Naive thymus-derived CD8-positive, alpha-beta T cell (primary cell): Measurements from ENCODE around the gene PKD1L1. TPM values are rescaled to one million over a fixed set of nuclear protein-coding genes. Genes with fewer than 3 reads are reported as not detected.
A peak's percentile ranks its signal among the peaks of the same experiment; 100 is the strongest.

ENCODE experiments used
- ATAC-seq, 2 donors: fragments of 150-1000 bp; cut with Tn5 transposase in 1 of 2; sonication (Bioruptor Pico), chemical (Tn5 transposase) in 1 of 2; 1 replicate in 1 of 2; 2 replicates in 1 of 2; pipeline ENCODE4 v1.10.0; 2021; ENCODE audit warnings: mild to moderate bottlenecking in 2 of 2, moderate library complexity in 2 of 2
- POLR2A ChIA-PET: fragments of 350-600 bp; sonication (Branson Sonifier 250); formaldehyde crosslinking; loops from one replicate; lab custom pipeline; 2021; ENCODE audit warnings: antibody characterized with exemption; lab: Charles Lee
- DNase-seq, 10 donors: peaks; one replicate each; pipeline versions ENCODE4 v3.0.0 to v3.0.0-alpha.2; 2020 to 2022
- H3K27ac Mint-ChIP-seq, 10 donors: one replicate each; pipeline ENCODE4 v1.8.0; 2020 to 2022; ENCODE audit warnings: mild to moderate bottlenecking in 10 of 10, mixed read lengths in 10 of 10, moderate library complexity in 4 of 10, inconsistent platforms in 1 of 10
- H3K27me3 Mint-ChIP-seq, 5 donors: one replicate each; pipeline ENCODE4 v1.8.0; 2021 to 2022; ENCODE audit warnings: mixed read lengths in 5 of 5
- H3K36me3 Mint-ChIP-seq, 3 donors: one replicate each; pipeline ENCODE4 v1.8.0; 2020 to 2022; ENCODE audit warnings: mixed read lengths in 3 of 3, mild to moderate bottlenecking in 2 of 3, inconsistent platforms in 1 of 3
- H3K4me1 Mint-ChIP-seq, 4 donors: one replicate each; pipeline ENCODE4 v1.8.0; 2021 to 2022; ENCODE audit warnings: mixed read lengths in 4 of 4
- H3K4me3 Mint-ChIP-seq, 10 donors: one replicate each; pipeline ENCODE4 v1.8.0; 2020 to 2022; ENCODE audit warnings: mild to moderate bottlenecking in 10 of 10, mixed read lengths in 10 of 10, moderate library complexity in 6 of 10, inconsistent platforms in 1 of 10
- H3K9me3 Mint-ChIP-seq, 9 donors: one replicate each; pipeline ENCODE4 v1.8.0; 2020 to 2022; ENCODE audit warnings: mixed read lengths in 9 of 9, mild to moderate bottlenecking in 3 of 9, inconsistent platforms in 1 of 9, moderate library complexity in 1 of 9
- polyA plus RNA-seq, 3 donors: library from polyadenylated mRNA; unstranded; fragments of 300-500 nt; fragmentation: Illumina TruSeq; gene quantifications; one replicate each; pipeline ENCODE4 v1.2.3, GENCODE V29; 2021
- total RNA-seq, 8 experiments: library from RNA in 2 of 8; stranded (reverse) in 2 of 8; gene quantifications; one replicate each; pipeline ENCODE4 v1.2.3 and lab custom pipeline; 2021 to 2026

Gene PKD1L1
- total and polyA plus RNA-seq, 5 experiments from 2014 or later: 0.07 to 0.78 (median 0.37) TPM; not detected in 1

DNA sequence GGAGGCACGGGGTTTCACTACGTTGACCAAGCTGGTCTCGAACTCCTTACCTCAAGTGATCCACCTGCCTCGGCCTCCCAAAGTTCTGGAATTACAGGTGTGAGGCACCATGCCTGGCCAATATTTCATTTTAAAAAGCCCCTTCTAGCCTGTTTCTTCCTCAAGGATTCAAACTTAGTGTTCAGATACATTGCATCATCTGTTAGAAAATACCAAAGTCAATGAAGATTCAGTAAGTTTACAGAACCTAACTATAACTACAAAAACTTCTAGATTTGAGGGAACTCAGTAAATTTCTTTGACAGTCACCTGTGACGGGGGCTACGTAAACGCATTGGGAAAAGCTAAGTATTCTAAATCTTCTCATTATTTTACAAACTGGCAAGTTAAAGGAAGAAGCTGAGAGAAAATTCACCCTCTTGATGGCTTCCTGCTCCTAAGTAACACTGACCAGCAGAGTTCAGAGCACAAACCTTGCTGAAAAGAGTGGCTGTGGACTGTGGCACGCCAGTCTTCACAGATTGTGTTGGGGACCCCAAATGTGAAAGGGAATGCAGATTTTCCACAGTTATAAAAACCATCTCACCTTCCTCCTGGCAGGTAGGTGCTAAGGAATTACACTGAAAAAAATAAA lies 162.2 kb downstream of the PKD1L1 start:
- Mint-ChIP-seq H3K9me3 (no peaks in the 10 kb centered on the region), H3K4me1 (no peaks in the 10 kb centered on the region), H3K4me3 (no peak overlapping the region), H3K36me3 (no peaks in the 10 kb centered on the region), H3K27ac (peak overlapping the region in 1 of 10 donors; percentile 3), H3K27me3 (peaks cover 0 to 1% (median 0%) of the 10 kb centered on the region in 5 donors)
- ATAC-seq (no peak), DNase-seq (no peak)
- POLR2A ChIA-PET: no interaction called here

DNA sequence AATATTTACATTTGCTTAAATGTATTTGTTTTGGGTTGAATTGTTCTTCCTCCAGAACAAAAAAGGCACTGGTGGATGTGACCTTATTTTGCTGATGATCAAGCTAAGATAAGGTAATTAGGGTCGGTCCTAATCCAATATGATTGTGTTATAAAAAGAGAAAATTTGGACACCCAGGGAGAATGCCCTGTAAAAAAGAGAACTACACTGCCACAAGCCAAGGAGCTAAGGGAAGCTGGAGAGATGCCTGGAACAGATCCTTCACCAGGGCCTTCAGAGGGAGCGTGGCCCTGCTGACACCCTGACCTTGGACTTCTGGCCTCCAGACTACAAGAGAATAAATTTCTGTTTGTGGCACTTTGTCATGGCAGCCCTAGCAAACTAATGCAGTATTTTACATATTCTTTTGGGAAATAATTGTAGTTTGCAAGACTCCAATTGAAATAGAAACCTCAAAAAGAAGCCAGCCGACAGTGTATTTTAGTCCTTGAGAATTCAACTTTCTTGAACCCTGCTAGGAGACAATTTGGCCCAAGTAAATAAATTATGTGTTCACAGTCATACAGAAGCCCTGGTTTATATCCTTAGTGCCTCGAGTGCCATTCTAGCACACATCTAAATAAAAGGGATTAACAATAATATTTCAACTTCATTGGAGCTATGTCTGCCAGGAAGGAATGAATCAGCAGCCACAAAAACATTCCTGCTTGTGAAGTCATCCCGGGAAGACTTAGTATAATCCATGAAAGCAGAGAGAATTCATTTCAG lies 164.6 kb downstream of the PKD1L1 start:
- Mint-ChIP-seq H3K36me3 (no peaks in the 10 kb centered on the region), H3K27ac (no peak overlapping the region), H3K27me3 (no peaks in the 10 kb centered on the region), H3K4me3 (no peak overlapping the region), H3K9me3 (no peaks in the 10 kb centered on the region), H3K4me1 (no peaks in the 10 kb centered on the region)
- DNase-seq (no peak), ATAC-seq (no peak)
- POLR2A ChIA-PET: no interaction called here

DNA sequence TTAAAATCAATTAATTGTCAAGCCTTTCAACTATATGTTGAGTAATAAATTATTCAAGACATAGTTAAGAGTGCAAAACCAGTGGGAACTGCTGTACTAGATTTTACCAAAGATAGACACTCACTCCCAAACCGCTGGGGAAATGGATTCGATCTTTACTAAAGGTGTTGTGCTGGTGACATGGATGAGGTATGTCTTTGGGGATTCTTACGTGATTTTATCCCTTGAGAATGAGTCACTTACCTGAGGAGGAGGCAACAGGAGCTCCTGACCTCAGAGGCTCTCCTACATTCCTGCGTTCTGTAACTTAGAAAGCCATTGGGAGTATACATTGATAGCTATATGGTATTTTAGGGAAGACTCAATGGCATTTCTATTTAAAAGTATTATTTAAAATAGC lies 165.5 kb downstream of the PKD1L1 start:
- ATAC-seq: no peak
- no peak overlapping the region for H3K4me3 Mint-ChIP-seq
- no peaks in the 10 kb centered on the region for H3K36me3 Mint-ChIP-seq
- no peaks in the 10 kb centered on the region for H3K4me1 Mint-ChIP-seq
- POLR2A ChIA-PET: no interaction called here
- H3K9me3 Mint-ChIP-seq: no peaks in the 10 kb centered on the region
- no peak overlapping the region for H3K27ac Mint-ChIP-seq
- no peaks in the 10 kb centered on the region for H3K27me3 Mint-ChIP-seq
- no peak for DNase-seq

DNA sequence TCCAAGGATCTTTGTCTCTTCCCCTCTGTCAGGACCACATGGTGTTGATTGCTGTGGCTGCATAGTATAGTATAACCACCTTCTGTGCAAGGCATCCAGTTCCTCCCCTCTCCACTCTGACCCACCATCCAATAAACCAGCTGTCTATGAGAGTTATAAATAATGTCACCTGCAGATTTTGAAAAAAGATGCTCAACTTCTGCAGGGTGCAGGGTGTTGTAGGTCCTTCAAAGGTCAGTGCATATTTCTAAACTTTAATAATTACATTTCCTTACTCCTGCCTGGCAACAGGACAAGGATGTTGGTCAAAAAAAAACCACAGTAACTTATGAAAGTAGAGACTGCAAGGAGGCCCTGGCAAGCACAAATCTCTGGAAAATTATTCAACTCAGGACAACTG lies 166.2 kb downstream of the PKD1L1 start:
- POLR2A ChIA-PET: no interaction called here

DNA sequence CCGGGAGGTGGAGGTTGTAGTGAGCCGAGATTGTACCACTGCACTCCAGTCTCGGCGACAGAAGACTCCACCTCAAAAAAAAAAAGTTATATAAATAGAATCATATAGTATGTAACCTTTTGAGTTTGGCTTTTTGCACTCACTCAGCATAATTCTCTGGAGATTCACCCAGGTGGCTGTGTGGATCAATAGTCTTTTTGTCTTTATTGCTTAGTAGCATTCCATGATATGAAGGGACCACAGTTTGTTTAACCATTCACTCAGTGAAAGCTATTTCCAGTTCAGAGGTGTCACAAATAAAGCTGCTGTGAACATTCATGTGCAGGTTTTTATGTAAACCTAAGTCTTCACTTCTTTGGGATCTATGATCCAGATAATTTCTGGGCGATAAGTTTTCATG lies 167.7 kb downstream of the PKD1L1 start:
- POLR2A ChIA-PET: no interaction called here
- Mint-ChIP-seq H3K27ac (no peak overlapping the region), H3K27me3 (no peaks in the 10 kb centered on the region)

More for the DNA sequence above, 166.2 kb downstream of the PKD1L1 start:
- DNase-seq: no peak
- H3K36me3 Mint-ChIP-seq: no peaks in the 10 kb centered on the region
- H3K9me3 Mint-ChIP-seq: no peaks in the 10 kb centered on the region
- H3K27ac Mint-ChIP-seq: no peak overlapping the region
- no peaks in the 10 kb centered on the region for H3K27me3 Mint-ChIP-seq
- no peak for ATAC-seq
- no peaks in the 10 kb centered on the region for H3K4me1 Mint-ChIP-seq
- H3K4me3 Mint-ChIP-seq: no peak overlapping the region

DNA sequence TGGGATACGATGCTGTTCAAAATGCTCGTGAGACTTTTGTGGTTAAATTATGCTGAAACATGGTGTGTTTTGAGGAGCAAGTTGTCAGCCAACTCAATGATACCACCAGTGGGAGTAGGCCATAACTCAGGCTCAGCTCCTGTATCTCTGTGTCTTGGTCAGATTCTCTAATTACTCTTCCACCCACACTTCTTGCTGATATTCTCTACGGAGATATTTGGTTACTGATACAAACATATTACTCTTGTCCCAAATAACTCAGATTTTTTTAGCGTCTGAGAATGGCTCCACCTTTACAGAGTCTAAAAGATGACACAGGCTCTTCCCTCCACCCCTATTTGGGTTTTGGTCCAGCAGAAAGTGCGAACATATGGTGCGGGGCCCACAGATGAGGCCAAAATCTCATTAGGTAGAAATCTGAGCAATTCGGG lies 168.9 kb downstream of the PKD1L1 start:
- DNase-seq: no peak
- Mint-ChIP-seq H3K4me1 (peaks cover 0 to 3% (median 0%) of the 10 kb centered on the region in 4 donors), H3K27ac (no peak overlapping the region), H3K27me3 (peaks cover 0 to 3% (median 0%) of the 10 kb centered on the region in 5 donors), H3K36me3 (no peaks in the 10 kb centered on the region), H3K9me3 (no peaks in the 10 kb centered on the region), H3K4me3 (no peak overlapping the region)
- POLR2A ChIA-PET: no interaction called here
- ATAC-seq: no peak

More for the DNA sequence above, 167.7 kb downstream of the PKD1L1 start:
- Mint-ChIP-seq H3K4me1 (no peaks in the 10 kb centered on the region), H3K4me3 (no peak overlapping the region), H3K9me3 (no peaks in the 10 kb centered on the region), H3K36me3 (no peaks in the 10 kb centered on the region)
- no peak for ATAC-seq
- DNase-seq: no peak

DNA sequence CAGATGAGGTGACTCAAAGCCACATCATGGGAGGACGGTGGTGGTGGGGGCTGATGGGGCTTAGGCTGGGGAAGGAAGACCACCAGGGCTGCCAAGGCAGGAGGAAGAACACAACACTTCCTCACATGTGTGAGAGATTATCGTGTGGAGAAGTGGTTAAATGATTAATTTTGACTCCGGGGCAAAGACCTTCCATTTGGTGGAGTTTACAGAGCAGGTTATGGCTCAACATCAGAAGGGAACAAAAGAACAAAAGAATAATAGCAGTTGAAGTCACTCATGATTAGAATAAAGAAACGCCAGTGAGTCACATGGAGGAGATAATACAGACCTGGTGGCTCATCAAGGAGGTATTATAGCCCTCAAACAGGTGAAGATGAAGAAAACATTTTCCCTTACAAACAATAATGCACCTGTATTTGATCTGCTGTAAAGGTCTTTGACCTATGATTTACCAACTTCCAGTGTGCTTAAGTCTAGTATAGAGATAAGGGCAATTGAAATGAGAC lies 170.1 kb downstream of the PKD1L1 start:
- DNase-seq (no peak), ATAC-seq (no peak)
- Mint-ChIP-seq H3K9me3 (no peaks in the 10 kb centered on the region), H3K36me3 (no peaks in the 10 kb centered on the region), H3K27me3 (peaks cover 0 to 6% (median 0%) of the 10 kb centered on the region in 5 donors), H3K27ac (no peak overlapping the region), H3K4me1 (peaks cover 0 to 3% (median 0%) of the 10 kb centered on the region in 4 donors), H3K4me3 (no peak overlapping the region)
- POLR2A ChIA-PET: no interaction called here

DNA sequence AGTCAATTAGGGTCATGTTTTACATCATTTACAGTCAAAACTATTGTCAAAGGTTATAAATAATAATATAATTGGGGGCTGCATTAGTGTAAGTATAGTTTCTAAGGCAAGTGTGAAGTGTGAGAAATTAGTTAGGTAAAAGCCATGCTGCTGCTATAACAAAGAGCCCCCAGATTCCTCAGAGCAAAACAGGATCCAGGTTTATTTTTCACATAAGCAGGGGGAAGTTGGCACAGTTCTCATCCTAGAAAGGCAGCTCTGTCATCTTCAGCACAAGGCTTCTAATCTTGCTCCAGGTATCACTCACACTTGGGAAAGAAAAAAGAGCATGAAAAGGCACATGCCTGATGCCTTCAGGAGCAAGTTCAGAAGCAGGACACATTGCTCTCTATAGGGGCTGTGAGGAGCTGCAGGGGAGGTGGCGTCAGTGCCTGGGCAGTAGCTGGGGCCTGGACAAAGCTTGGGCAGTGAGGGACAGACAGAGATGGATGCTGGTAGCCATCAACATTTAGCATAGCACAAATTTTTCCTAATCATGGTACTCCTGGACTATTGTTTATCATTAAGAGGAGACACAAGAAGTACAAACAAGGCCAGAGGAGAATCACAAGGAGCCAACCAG lies 170.6 kb downstream of the PKD1L1 start:
- Mint-ChIP-seq H3K36me3 (no peaks in the 10 kb centered on the region), H3K4me3 (no peak overlapping the region), H3K9me3 (no peaks in the 10 kb centered on the region), H3K4me1 (peaks cover 0 to 3% (median 0%) of the 10 kb centered on the region in 4 donors), H3K27ac (no peak overlapping the region), H3K27me3 (peaks cover 0 to 6% (median 0%) of the 10 kb centered on the region in 5 donors)
- ATAC-seq (no peak), DNase-seq (no peak)
- POLR2A ChIA-PET: no interaction called here

DNA sequence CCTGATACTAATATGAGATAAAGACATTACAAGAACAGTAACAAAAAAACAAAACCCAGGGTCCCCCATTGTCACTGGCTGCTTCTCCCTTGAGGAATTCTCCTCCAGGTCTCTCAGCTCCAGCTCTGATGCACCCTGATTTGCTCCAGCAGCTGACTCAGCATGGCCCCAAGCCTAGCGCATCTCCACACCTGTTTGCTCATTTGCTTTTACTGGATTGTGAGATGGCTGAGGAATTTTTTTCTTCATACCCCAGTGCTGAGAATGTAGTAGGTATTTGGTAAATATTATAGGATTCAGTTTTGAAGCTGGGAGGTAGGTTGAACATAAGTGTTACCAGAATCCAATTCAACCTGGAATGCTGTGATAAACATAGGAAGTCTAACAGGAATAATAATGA lies 171.9 kb downstream of the PKD1L1 start:
- Mint-ChIP-seq H3K27me3 (peaks cover 0 to 8% (median 0%) of the 10 kb centered on the region in 5 donors), H3K4me3 (no peak overlapping the region), H3K9me3 (no peaks in the 10 kb centered on the region), H3K4me1 (peaks cover 0 to 3% (median 0%) of the 10 kb centered on the region in 4 donors), H3K27ac (peak overlapping the region in 1 of 10 donors; percentile 17), H3K36me3 (no peaks in the 10 kb centered on the region)
- POLR2A ChIA-PET: no interaction called here
- no peak for ATAC-seq
- no peak for DNase-seq

DNA sequence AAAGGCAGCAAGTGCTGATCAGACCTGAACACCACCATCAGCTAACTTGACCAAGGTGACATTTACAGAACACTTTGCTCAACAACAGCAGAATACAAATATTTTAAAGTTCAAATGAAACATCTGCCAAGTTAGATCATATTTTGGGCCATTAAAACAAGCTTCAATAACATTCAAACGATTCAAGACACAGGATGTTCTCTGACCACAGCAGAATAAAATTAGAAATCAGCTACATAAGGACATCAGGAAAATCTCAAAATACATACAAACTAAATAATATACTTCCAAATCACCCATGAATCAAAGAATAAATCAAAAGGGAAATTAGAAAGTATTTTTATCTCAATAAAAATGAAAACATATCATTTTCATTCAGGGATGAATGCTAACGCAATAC lies 173.0 kb downstream of the PKD1L1 start:
- Mint-ChIP-seq H3K4me1 (peaks cover 0 to 3% (median 0%) of the 10 kb centered on the region in 4 donors), H3K36me3 (no peaks in the 10 kb centered on the region), H3K4me3 (no peak overlapping the region), H3K27me3 (peaks cover 0 to 8% (median 0%) of the 10 kb centered on the region in 5 donors), H3K27ac (no peak overlapping the region), H3K9me3 (no peaks in the 10 kb centered on the region)
- DNase-seq: no peak
- POLR2A ChIA-PET: no interaction called here
- no peak for ATAC-seq

DNA sequence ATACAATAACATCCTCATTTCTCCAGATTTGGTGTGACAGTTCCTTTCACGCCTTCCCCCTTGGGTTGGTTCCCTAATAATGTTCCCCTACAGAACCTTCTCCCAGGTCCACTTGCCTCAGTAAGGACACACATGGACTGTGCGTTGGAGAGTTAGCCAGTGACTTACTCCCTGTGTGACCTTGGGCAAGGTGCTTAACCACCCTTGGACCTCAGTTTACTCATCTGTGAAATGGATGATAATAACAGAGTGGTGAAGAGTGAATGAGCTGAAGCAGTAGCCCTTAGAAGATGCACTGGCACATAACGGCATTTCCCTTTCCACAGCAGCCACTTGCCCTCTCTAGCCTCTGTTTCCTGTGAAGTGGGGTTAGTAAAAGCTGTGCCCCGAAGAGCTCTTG lies 175.8 kb downstream of the PKD1L1 start:
- Mint-ChIP-seq H3K36me3 (no peaks in the 10 kb centered on the region), H3K9me3 (peaks cover 0 to 9% (median 0%) of the 10 kb centered on the region in 9 donors), H3K27ac (no peak overlapping the region), H3K4me1 (peaks cover 0 to 3% (median 0%) of the 10 kb centered on the region in 4 donors), H3K27me3 (peaks cover 0 to 8% (median 6%) of the 10 kb centered on the region in 5 donors), H3K4me3 (no peak overlapping the region)
- POLR2A ChIA-PET: no interaction called here
- no peak for ATAC-seq
- DNase-seq: no peak

DNA sequence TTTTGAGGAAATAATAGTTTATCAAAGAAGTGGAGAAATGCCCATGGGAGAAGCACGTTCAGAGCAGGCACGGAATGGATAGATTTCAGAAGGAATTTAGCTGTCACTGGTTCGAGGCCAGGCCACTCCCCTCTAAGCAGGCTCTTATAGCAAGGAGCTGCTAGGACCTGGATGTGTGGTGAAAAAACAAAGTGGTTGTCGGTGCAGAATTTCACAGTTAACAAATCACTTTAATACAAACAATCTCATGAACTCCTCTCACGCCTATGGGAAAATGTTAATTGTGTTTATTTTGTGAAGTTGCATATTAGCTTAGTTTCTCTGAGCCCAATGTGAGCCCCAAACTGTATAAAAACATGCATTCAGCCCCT lies 176.3 kb downstream of the PKD1L1 start:
- Mint-ChIP-seq H3K4me1 (peaks cover 0 to 3% (median 0%) of the 10 kb centered on the region in 4 donors), H3K9me3 (peaks cover 0 to 9% (median 0%) of the 10 kb centered on the region in 9 donors)

More for the DNA sequence above, 176.3 kb downstream of the PKD1L1 start:
- Mint-ChIP-seq H3K4me3 (no peak overlapping the region), H3K27ac (no peak overlapping the region), H3K27me3 (peaks cover 0 to 8% (median 6%) of the 10 kb centered on the region in 5 donors), H3K36me3 (no peaks in the 10 kb centered on the region)
- ATAC-seq (no peak), DNase-seq (no peak)
- POLR2A ChIA-PET: no interaction called here
